HG02938 (cell line): ENCODE measurements around the gene KIF1B.
"Not testable (repeated sequence)": the region's sequence is repeated elsewhere in the genome, so short reads cannot be mapped to it uniquely, and the experiment has no call there.

Experiments used
- ATAC-seq: cut with Tn5 transposase; IDR thresholded peaks from one replicate; pipeline ENCODE4 v1.9.1; 2021; ENCODE audit warnings: mild to moderate bottlenecking, moderate library complexity; ENCODE audit not compliant: unreplicated experiment

Gene KIF1B

GRCh38 chr1:10189659-10190058 is 20.7 kb upstream of the KIF1B start:
- no peak for ATAC-seq

- ATAC-seq: no peak
Observed at GRCh38 chr1:10192263-10192662, 18.1 kb upstream of the KIF1B start.

GRCh38 chr1:10193288-10193687 is 17.1 kb upstream of the KIF1B start:
- no peak for ATAC-seq

GRCh38 chr1:10195570-10195969 is 14.8 kb upstream of the KIF1B start:
- no peak for ATAC-seq

GRCh38 chr1:10196976-10197375 is 13.4 kb upstream of the KIF1B start:
- no peak for ATAC-seq

GRCh38 chr1:10200620-10201019 is 9.8 kb upstream of the KIF1B start:
- ATAC-seq: no peak

- no peak for ATAC-seq
Observed at GRCh38 chr1:10204003-10204642, 6.2 kb upstream of the KIF1B start.

GRCh38 chr1:10205206-10205605 is 5.2 kb upstream of the KIF1B start:
- not testable (repeated sequence) for ATAC-seq

- no peak for ATAC-seq
Observed at GRCh38 chr1:10207810-10208209, 2.6 kb upstream of the KIF1B start.

- no peak for ATAC-seq
Observed at GRCh38 chr1:10208537-10208936, 1.8 kb upstream of the KIF1B start.

GRCh38 chr1:10209590-10209904 is 823 bp upstream of the KIF1B start:
- no peak for ATAC-seq

- ATAC-seq: peak; percentile 5
Observed at GRCh38 chr1:10210841-10211804, 753 bp downstream of the KIF1B start.

GRCh38 chr1:10211805-10212410 is 1.5 kb downstream of the KIF1B start:
- ATAC-seq: no peak

- no peak for ATAC-seq
Observed at GRCh38 chr1:10212476-10212875, 2.1 kb downstream of the KIF1B start.

GRCh38 chr1:10213186-10213705 is 2.9 kb downstream of the KIF1B start:
- no peak for ATAC-seq

- ATAC-seq: no peak
Observed at GRCh38 chr1:10216090-10216749, 5.8 kb downstream of the KIF1B start.

- no peak for ATAC-seq
Observed at GRCh38 chr1:10217748-10218441, 7.5 kb downstream of the KIF1B start.

- no peak for ATAC-seq
Observed at GRCh38 chr1:10220200-10220599, 9.8 kb downstream of the KIF1B start.

- ATAC-seq: not testable (repeated sequence)
Observed at GRCh38 chr1:10220657-10221056, 10.3 kb downstream of the KIF1B start.

GRCh38 chr1:10225573-10225972 is 15.2 kb downstream of the KIF1B start:
- no peak for ATAC-seq

- no peak for ATAC-seq
Observed at GRCh38 chr1:10228528-10228927, 18.2 kb downstream of the KIF1B start.
